T-helper 9 cell (primary cell): ENCODE data around the gene LRRC25.
"Not testable (repeated sequence)": the region's sequence is repeated elsewhere in the genome, so short reads cannot be mapped to it uniquely, and the experiment has no call there.

Experiments
- DNase-seq: peaks from one replicate; pipeline ENCODE4 v3.0.0-alpha.2; 2020

LRRC25 gene

DNA sequence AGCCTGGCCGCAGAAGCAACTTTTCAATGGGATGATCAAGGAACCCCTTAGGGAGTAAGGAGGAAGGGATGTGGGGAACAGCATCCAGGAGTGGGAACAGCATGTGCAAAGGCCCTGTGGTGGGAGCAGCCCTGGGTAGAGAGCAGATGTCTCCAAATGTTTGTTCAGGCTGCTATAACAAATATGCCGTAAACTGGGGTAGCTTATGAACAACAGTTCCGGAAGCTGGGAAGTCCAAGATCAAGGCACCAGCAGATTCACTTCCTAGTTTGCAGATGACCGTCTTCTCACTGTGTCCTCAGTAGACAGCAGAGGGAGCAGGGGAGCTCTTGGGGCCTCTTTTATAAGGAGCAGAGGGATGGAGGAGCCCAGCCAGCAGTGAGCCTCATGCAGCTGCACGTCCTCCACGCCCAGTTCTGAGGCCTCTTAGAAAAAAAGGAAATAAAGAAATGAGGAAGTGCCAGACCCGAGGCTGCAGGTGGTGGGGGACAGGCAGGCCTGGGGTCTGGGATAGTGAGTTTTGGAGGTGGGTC is 4.2 kb upstream of the LRRC25 start:
- no peak for DNase-seq

- DNase-seq: no peak
These were observed 1.6 kb upstream of the LRRC25 start for GRCh38 chr19:18399008-18399407.

DNA sequence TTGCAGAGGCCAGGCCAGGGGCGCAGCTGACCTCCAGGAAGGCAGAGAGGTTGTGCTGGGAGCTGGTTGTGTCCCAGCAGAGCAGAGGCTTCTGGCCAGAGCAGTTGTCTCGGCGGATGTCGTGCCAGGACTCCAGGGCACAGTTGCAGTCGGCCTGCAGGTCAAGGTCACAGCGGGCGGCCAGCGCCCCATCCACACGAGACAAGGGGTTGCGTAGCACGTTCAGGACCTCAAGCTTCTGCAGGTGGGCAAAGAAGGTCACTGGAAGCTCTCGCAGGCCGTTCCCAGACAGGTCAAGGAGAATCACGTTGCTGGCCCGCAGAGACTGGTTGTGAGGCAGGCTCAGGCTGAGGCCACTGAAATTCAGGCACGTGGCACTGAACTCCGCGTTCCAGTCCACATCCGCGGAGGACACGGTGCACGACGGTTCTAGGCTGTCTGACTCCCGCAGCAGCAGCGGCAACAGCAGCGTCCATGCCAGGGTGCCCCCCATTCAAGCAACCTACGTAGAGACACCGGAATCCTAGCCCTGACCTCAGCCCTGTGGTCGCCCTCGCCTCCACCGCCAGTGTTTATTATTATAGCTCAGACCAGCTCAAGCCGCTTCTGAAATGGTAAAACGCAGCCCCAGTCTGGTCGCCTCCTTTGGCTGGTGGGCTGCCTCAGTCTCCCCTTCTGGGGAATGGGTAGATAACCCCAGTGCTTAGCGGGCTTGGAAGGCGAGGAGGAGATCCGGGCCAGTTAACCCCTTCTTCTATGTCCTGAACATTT is 766 bp downstream of the LRRC25 start:
- no peak for DNase-seq

- DNase-seq: no peak
These were observed 3.6 kb downstream of the LRRC25 start for GRCh38 chr19:18393836-18394235.

DNA sequence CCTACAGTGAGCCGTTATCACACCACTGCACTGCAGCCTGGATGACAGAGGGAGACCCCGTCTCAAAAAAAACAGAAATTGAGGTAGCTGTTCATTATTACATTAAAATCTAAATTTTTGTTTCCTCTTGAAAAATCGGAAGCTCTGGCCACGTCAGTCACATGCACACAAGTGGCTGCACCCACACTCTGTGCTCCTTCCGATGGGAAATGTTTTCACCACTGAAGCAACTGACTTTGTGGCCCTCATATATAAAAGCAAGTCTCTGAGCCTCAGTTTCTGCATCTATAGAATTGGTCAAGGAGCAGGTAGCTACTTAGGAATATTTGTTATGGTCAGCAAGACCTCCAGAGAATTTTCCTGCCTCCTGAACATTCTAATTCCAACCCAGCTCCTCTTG is 4.5 kb downstream of the LRRC25 start:
- no peak for DNase-seq

GRCh38 chr19:18392417-18392816 is 5.0 kb downstream of the LRRC25 start:
- DNase-seq: no peak

DNA sequence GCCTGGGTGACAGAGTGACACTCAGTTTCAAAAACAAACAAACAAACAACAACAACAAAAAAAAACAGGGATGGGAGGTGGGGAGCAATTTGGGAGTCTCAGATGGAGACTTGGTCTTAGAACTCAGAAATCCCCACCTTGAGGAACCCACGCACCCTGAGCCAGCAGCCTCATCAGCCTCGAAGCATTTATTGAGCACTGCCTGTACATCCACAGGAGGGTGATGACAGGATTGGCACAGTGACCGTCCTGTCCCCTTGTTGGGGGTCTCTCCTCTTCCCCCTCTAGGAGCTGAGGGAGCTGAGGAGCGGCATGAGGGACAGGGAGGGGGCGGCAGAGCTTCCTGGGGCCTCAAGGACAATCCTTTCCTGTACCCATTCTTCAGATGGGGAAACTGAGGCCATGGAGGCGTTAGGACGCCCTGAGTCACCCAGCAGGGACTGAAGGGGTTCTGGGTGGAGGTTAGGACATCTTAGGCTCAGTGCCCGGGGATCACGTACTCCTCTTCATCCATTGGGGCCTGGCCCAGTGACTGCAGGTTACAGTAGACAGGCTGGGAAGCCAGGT is 5.8 kb downstream of the LRRC25 start:
- no peak for DNase-seq

GRCh38 chr19:18390065-18390907 is 7.1 kb downstream of the LRRC25 start:
- DNase-seq: no peak

- DNase-seq: no peak
These were observed 7.7 kb downstream of the LRRC25 start for GRCh38 chr19:18389726-18390064.

- DNase-seq: no peak
These were observed 8.3 kb downstream of the LRRC25 start for GRCh38 chr19:18388960-18389725.

GRCh38 chr19:18388100-18388959 is 9.1 kb downstream of the LRRC25 start:
- DNase-seq: peak; percentile 72

- DNase-seq: no peak
These were observed 10.7 kb downstream of the LRRC25 start for GRCh38 chr19:18386543-18387271.

DNA sequence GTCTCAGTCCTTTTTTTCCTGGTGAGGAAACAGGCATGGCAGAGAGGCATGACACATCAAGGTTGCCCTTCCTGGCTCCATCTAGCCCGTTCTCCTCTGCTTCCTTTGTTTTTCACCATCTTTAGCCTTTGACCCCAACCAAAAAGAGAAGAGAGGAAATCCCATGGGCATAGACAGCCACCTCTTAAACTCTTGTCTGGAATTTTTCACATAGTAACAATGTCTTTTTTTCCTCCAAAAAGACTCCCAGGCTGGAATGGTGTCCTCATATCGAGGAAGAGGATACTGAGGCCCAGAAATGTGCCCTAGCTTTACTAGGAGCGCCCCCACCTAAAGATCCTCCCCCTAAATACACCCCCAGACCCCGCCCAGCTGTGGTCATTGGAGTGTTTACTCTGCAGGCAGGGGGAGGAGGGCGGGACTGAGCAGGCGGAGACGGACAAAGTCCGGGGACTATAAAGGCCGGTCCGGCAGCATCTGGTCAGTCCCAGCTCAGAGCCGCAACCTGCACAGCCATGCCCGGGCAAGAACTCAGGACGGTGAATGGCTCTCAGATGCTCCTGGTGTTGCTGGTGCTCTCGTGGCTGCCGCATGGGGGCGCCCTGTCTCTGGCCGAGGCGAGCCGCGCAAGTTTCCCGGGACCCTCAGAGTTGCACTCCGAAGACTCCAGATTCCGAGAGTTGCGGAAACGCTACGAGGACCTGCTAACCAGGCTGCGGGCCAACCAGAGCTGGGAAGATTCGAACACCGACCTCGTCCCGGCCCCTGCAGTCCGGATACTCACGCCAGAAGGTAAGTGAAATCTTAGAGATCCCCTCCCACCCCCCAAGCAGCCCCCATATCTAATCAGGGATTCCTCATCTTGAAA is 11.5 kb downstream of the LRRC25 start, which contains the start of gene GDF15:
GDF15 (plus strand) TSS at position 484 of the 868 bp plus-strand sequence; CDS start at position 516, 32 bp downstream.
- peak; percentile 26 for DNase-seq

DNA sequence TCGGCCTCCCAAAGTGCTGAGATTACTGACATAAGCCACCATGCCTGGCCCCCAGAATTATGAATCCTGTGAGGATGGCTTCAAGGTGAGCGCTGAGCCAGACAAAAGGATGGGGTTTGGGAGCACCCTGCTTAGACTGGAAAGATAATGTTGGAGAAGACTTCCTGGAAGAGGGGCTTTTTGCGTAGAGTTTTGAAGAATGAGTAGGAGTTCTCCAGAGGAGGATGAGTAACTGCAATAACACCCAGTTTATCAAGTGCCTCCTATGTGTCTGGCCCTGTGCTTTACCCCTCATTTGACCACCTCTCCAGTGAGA is 12.1 kb downstream of the LRRC25 start:
- no peak for DNase-seq

DNA sequence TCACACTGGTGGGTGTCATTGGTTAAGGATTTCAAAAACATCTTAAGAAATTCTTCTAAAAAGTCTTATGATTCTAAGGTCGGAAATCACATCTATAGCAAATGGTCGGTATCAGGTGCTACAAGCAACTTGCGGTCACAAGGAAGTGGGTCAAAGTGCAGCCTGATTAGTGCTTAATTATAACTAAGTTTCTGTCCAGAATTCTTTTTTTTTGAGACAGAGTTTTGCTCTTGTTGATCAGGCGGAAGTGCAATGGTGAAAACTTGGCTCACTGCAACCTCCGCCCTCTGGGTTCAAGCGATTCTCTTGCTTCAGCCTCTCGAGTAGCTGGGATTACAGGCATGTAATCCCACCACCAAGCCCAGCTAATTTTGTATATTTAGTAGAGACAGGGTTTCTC is 12.6 kb downstream of the LRRC25 start:
- DNase-seq: no peak

DNA sequence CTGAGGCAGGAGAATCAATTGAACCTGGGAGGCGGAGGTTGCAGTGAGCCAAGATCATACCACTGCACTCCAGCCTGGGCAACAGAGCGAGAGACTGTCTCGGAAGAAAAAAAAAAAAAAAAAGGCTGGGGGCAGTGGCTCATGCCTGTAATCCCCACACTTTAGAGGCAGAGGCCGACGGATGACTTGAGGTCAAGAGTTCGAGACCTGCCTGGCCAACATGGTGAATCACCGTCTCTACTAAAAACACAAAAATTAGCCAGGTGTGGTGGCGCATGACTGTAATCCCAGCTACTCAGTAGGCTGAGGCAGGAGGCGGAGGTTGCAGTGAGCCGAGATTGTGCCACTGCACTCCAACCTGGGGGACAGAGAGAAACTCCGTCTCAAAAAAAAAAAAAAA is 13.8 kb downstream of the LRRC25 start:
- DNase-seq: not testable (repeated sequence)

DNA sequence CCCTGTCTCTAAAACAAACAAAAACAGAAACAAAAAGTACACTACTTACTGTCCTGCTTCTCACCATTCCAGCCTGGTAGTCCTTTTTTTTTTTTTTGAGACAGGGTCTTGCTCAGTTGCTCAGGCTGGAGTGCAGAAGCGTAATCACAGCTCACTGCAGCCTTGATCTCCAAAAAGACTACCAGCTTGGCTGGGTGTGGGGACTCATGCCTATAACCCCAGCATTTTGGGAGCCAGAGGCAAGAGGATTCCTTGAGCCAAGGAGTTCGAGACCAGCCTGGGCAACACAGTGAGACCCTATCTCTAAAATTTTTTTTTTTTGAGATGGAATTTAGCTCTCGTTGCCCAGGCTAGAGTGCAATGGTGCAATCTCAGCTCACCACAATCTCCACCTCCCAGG is 16.6 kb downstream of the LRRC25 start:
- no peak for DNase-seq

DNA sequence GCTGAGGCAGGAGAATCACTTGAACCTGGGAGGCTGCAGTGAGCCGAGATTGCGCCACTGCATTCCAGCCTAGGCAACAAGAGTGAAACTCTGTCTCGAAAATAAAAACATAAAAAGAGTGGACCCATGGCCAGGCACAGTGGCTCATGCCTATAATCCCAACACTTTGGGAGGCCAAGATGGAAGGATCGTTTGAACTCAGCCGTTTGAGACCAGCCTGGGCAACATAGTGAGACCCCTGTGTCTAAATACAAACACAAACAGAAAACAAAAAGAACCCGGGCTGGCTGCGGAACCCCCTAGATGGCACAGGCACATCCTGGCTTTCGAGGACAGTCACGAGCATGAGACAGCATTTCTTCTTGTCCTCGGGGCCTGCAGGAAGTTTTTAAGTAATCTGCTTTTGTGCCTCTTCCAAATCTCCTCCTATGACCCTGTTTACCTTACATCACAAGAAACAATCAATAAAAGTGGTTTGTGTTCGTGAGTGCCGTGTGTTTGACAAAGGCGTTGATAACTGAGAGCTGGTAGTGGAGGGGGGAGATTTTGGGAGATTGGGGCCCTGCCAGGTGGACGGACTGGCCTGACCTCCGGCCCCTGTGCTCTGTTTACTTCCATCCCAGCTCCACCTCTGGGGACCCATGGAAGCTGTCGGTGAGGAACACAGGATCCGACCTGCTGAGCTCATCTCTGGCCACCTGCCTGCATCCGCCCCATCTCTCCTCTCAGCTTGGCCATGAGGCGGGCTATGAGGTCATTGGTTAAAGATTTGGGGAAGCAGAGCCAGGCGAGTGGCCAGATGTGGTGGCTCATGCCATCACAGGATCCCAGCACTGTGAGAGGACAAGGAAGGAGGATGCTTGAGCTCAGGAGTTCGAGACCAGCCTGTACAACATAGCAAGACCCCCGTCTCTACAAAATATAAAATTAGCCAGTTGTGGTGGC is 17.3 kb downstream of the LRRC25 start:
- DNase-seq: no peak

DNA sequence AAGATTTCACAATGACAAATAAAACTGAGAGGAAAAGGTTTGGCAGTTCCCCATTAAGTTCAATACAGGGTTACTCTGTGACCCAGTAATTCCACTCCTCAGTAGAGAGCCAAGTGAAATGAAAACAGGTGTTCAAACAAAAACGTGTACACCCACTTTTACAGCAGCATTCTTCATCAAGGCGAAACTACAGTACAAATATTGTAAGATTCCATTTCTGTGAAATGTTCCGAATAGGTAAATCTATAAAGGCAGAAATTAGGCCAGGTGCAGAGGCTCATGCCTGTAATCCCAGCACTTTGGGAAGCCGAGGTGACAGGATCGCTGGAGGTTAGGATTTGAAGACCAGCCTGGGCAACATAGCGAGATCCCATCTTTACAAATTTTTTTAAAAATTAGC is 20.4 kb downstream of the LRRC25 start:
- no peak for DNase-seq
